Measurements from ENCODE around the gene KRT79. TPM values are rescaled to one million over a fixed set of nuclear protein-coding genes. Genes with fewer than 3 reads are reported as not detected.

Gene KRT79
- total RNA-seq, 2 donors from 2014 or later: not detected

GRCh38 chr12:52815676-52816588, 18.2 kb downstream of the KRT79 start:
- 91 to 94% methylated on average over 3 to 8 of the region's 9 CpGs for WGBS, 2 experiments (ENCODE audit: insufficient coverage in 1 of 2, insufficient read length in 1 of 2)
- H3K4me1 Mint-ChIP-seq: peaks cover 11% of the 10 kb centered on the region

GRCh38 chr12:52815161-52815560, 18.9 kb downstream of the KRT79 start:
- H3K27me3 ChIP-seq (ENCODE audit: control insufficient read depth, insufficient read depth, low read length, poor library complexity, severe bottlenecking): no peaks in the 10 kb centered on the region
- peaks cover 11% of the 10 kb centered on the region for H3K4me1 Mint-ChIP-seq
- no peak overlapping the region for H3K4me3 Mint-ChIP-seq
- no peak overlapping the region for H3K27ac Mint-ChIP-seq
- peaks cover 7% of the 10 kb centered on the region for H3K4me1 ChIP-seq (ENCODE audit: control insufficient read depth, insufficient read depth, low read length)
- no peak overlapping the region for H3K4me3 ChIP-seq (ENCODE audit: low read length)
- DNase-seq: no peak
- no peak overlapping the region for H3K9ac ChIP-seq (ENCODE audit: extremely low read depth, low read length, poor library complexity, severe bottlenecking)
- peaks cover 2% of the 10 kb centered on the region for H3K27me3 Mint-ChIP-seq (ENCODE audit: insufficient read depth)
- no peaks in the 10 kb centered on the region for H3K36me3 Mint-ChIP-seq (ENCODE audit: low read depth)
- TF ChIP-seq CTCF (conservative IDR thresholded peaks at IDR 0.05): no peak
- no peak overlapping the region for H3K27ac ChIP-seq (ENCODE audit: low read depth, low read length)
- WGBS, 2 experiments (ENCODE audit: insufficient coverage in 1 of 2, insufficient read length in 1 of 2): 85 to 100% methylated on average over 2 to 3 of the region's 4 CpGs
- no peaks in the 10 kb centered on the region for H3K9me3 ChIP-seq (ENCODE audit: control insufficient read depth, low read length)
- no peaks in the 10 kb centered on the region for H3K36me3 ChIP-seq (ENCODE audit: control insufficient read depth, insufficient read depth, low read length)
- H3K9me3 Mint-ChIP-seq: no peaks in the 10 kb centered on the region

More at GRCh38 chr12:52815676-52816588, 18.2 kb downstream of the KRT79 start:
- Histone ChIP-seq H3K4me3 (ENCODE audit: low read length) (no peak overlapping the region), H3K36me3 (ENCODE audit: control insufficient read depth, insufficient read depth, low read length) (no peaks in the 10 kb centered on the region), H3K27me3 (ENCODE audit: control insufficient read depth, insufficient read depth, low read length, poor library complexity, severe bottlenecking) (no peaks in the 10 kb centered on the region), H3K27ac (ENCODE audit: low read depth, low read length) (no peak overlapping the region), H3K9ac (ENCODE audit: extremely low read depth, low read length, poor library complexity, severe bottlenecking) (no peak overlapping the region), H3K4me1 (ENCODE audit: control insufficient read depth, insufficient read depth, low read length) (peaks cover 7% of the 10 kb centered on the region), H3K9me3 (ENCODE audit: control insufficient read depth, low read length) (no peaks in the 10 kb centered on the region)
- Mint-ChIP-seq H3K4me3 (no peak overlapping the region), H3K9me3 (no peaks in the 10 kb centered on the region), H3K27me3 (ENCODE audit: insufficient read depth) (peaks cover 2% of the 10 kb centered on the region), H3K36me3 (ENCODE audit: low read depth) (no peaks in the 10 kb centered on the region), H3K27ac (no peak overlapping the region)
- no peak for DNase-seq
- no peak for TF ChIP-seq CTCF (conservative IDR thresholded peaks at IDR 0.05)

- peaks cover 11% of the 10 kb centered on the region for H3K4me1 Mint-ChIP-seq
- no peak overlapping the region for H3K4me3 Mint-ChIP-seq
- no peaks in the 10 kb centered on the region for H3K27me3 ChIP-seq (ENCODE audit: control insufficient read depth, insufficient read depth, low read length, poor library complexity, severe bottlenecking)
- H3K4me1 ChIP-seq (ENCODE audit: control insufficient read depth, insufficient read depth, low read length): peaks cover 7% of the 10 kb centered on the region
- no peaks in the 10 kb centered on the region for H3K36me3 Mint-ChIP-seq (ENCODE audit: low read depth)
- H3K27me3 Mint-ChIP-seq (ENCODE audit: insufficient read depth): peaks cover 3% of the 10 kb centered on the region
- H3K27ac Mint-ChIP-seq: no peak overlapping the region
- no peak overlapping the region for H3K4me3 ChIP-seq (ENCODE audit: low read length)
- no peaks in the 10 kb centered on the region for H3K9me3 Mint-ChIP-seq
- H3K27ac ChIP-seq (ENCODE audit: low read depth, low read length): no peak overlapping the region
- no peak for DNase-seq
- TF ChIP-seq CTCF (conservative IDR thresholded peaks at IDR 0.05): no peak
- H3K36me3 ChIP-seq (ENCODE audit: control insufficient read depth, insufficient read depth, low read length): no peaks in the 10 kb centered on the region
- no peak overlapping the region for H3K9ac ChIP-seq (ENCODE audit: extremely low read depth, low read length, poor library complexity, severe bottlenecking)
- 20 to 77% methylated on average over 1 to 4 of the region's 4 CpGs for WGBS, 2 experiments (ENCODE audit: insufficient coverage in 1 of 2, insufficient read length in 1 of 2)
- no peaks in the 10 kb centered on the region for H3K9me3 ChIP-seq (ENCODE audit: control insufficient read depth, low read length)
Observed at GRCh38 chr12:52814710-52815155, 19.4 kb downstream of the KRT79 start.

Measured in endodermal cell (in vitro differentiated cells).